Measurements from ENCODE around the gene ACTG1.
A peak's percentile ranks its signal among the peaks of the same experiment; 100 is the strongest.

The ACTG1 gene

GRCh38 chr17:81487089-81487486 lies 25.5 kb downstream of the ACTG1 start:
- H3K4me3 ChIP-seq (ENCODE audit: severe bottlenecking) = peak overlapping the region; percentile 44
- TF ChIP-seq, protein P1, sequence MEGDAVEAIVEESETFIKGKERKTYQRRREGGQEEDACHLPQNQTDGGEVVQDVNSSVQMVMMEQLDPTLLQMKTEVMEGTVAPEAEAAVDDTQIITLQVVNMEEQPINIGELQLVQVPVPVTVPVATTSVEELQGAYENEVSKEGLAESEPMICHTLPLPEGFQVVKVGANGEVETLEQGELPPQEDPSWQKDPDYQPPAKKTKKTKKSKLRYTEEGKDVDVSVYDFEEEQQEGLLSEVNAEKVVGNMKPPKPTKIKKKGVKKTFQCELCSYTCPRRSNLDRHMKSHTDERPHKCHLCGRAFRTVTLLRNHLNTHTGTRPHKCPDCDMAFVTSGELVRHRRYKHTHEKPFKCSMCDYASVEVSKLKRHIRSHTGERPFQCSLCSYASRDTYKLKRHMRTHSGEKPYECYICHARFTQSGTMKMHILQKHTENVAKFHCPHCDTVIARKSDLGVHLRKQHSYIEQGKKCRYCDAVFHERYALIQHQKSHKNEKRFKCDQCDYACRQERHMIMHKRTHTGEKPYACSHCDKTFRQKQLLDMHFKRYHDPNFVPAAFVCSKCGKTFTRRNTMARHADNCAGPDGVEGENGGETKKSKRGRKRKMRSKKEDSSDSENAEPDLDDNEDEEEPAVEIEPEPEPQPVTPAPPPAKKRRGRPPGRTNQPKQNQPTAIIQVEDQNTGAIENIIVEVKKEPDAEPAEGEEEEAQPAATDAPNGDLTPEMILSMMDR (IDR thresholded peaks at IDR 0.05; ENCODE audit: poor library complexity, severe bottlenecking) = no peak
- peak overlapping the region; percentile 42 for H3K27ac ChIP-seq (ENCODE audit: poor library complexity, severe bottlenecking)
- DNase-seq (ENCODE audit: low spot score) (no peak), ATAC-seq (ENCODE audit: low read depth) (no peak)
- H3K4me1 ChIP-seq (ENCODE audit: insufficient read depth, poor library complexity, severe bottlenecking) = peaks cover 3% of the 10 kb centered on the region
- no peaks in the 10 kb centered on the region for H3K9me3 ChIP-seq (ENCODE audit: severe bottlenecking)
- no peaks in the 10 kb centered on the region for H3K27me3 ChIP-seq (ENCODE audit: insufficient read depth, poor library complexity, severe bottlenecking)
- no peaks in the 10 kb centered on the region for H3K36me3 ChIP-seq (ENCODE audit: low read depth)

DNA sequence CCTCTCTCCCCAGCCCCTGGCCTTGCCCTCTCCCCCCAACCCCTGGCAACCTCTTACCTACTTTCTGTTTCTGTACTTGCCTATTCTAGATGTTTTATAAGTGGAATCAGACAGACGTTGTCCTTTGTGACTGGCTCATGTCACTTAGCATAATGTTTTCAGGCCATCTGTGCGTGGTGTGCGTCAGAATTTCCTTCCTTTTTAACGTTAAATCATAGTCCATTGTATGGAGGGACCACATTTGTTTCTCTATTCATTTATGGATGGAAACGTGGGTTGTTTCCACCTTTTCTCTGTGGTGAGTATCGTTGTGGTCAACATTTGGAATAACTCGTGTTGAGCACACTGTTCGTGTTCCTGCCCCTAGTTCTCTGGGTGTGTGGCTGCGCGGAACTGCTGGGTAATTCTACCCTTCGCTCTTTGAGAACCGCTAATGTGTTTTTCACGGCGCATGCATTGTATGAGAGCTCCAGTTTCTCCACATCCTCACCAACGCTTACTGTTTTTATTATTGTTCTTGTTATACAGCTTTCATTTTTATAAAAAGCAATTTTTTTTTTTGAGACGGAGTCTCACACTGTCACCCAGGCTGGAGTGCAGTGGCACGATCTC lies 26.3 kb downstream of the ACTG1 start:
- TF ChIP-seq, protein P1 (IDR thresholded peaks at IDR 0.05; ENCODE audit: poor library complexity, severe bottlenecking) = no peak
- H3K27ac ChIP-seq (ENCODE audit: poor library complexity, severe bottlenecking) = no peak overlapping the region
- no peaks in the 10 kb centered on the region for H3K36me3 ChIP-seq (ENCODE audit: low read depth)
- H3K4me1 ChIP-seq (ENCODE audit: insufficient read depth, poor library complexity, severe bottlenecking) = peaks cover 3% of the 10 kb centered on the region
- ATAC-seq (ENCODE audit: low read depth) (no peak), DNase-seq (ENCODE audit: low spot score) (no peak)
- no peaks in the 10 kb centered on the region for H3K27me3 ChIP-seq (ENCODE audit: insufficient read depth, poor library complexity, severe bottlenecking)
- H3K9me3 ChIP-seq (ENCODE audit: severe bottlenecking) = no peaks in the 10 kb centered on the region
- no peak overlapping the region for H3K4me3 ChIP-seq (ENCODE audit: severe bottlenecking)

- Histone ChIP-seq H3K27me3 (ENCODE audit: insufficient read depth, poor library complexity, severe bottlenecking) (no peaks in the 10 kb centered on the region), H3K4me3 (ENCODE audit: severe bottlenecking) (peak overlapping the region; percentile 21), H3K27ac (ENCODE audit: poor library complexity, severe bottlenecking) (no peak overlapping the region), H3K9me3 (ENCODE audit: severe bottlenecking) (no peaks in the 10 kb centered on the region), H3K36me3 (ENCODE audit: low read depth) (no peaks in the 10 kb centered on the region), H3K4me1 (ENCODE audit: insufficient read depth, poor library complexity, severe bottlenecking) (peaks cover 3% of the 10 kb centered on the region)
- TF ChIP-seq, protein P1 (IDR thresholded peaks at IDR 0.05; ENCODE audit: poor library complexity, severe bottlenecking) = peak; percentile 99
- peak; percentile 66 for ATAC-seq (ENCODE audit: low read depth)
- DNase-seq (ENCODE audit: low spot score) = peak; percentile 88
Observed at GRCh38 chr17:81484195-81484979, 28.2 kb downstream of the ACTG1 start.

GRCh38 chr17:81483862-81484194 lies 28.8 kb downstream of the ACTG1 start:
- Histone ChIP-seq H3K9me3 (ENCODE audit: severe bottlenecking) (no peaks in the 10 kb centered on the region), H3K36me3 (ENCODE audit: low read depth) (no peaks in the 10 kb centered on the region), H3K4me1 (ENCODE audit: insufficient read depth, poor library complexity, severe bottlenecking) (peaks cover 3% of the 10 kb centered on the region), H3K27ac (ENCODE audit: poor library complexity, severe bottlenecking) (no peak overlapping the region), H3K4me3 (ENCODE audit: severe bottlenecking) (no peak overlapping the region), H3K27me3 (ENCODE audit: insufficient read depth, poor library complexity, severe bottlenecking) (no peaks in the 10 kb centered on the region)
- DNase-seq (ENCODE audit: low spot score) = peak; percentile 71
- TF ChIP-seq, protein P1 (IDR thresholded peaks at IDR 0.05; ENCODE audit: poor library complexity, severe bottlenecking) = no peak
- no peak for ATAC-seq (ENCODE audit: low read depth)
